Smooth muscle cell of the brain vasculature (primary cell): Measurements from ENCODE around the gene AKAP8L.
"Not testable (repeated sequence)": the region's sequence is repeated elsewhere in the genome, so short reads cannot be mapped to it uniquely, and the experiment has no call there.

Experiments
- DNase-seq: peaks from one replicate; pipeline ENCODE4 v3.0.0-alpha.2; 2012; ENCODE audit warnings: low read depth, low spot score

The AKAP8L gene

GRCh38 chr19:15381864-15382263, 36.9 kb downstream of the AKAP8L start:
- no peak for DNase-seq

GRCh38 chr19:15381429-15381828, 37.4 kb downstream of the AKAP8L start:
- DNase-seq: no peak

- DNase-seq: no peak
Measured at GRCh38 chr19:15379999-15380647, 38.7 kb downstream of the AKAP8L start.

GRCh38 chr19:15379083-15379998, 39.4 kb downstream of the AKAP8L start, which contains the start of gene AKAP8:
AKAP8 (minus strand) TSS chr19:15379787; CDS start chr19:15379731, 56 bp downstream.
- peak; percentile 95 for DNase-seq

- DNase-seq: no peak
Measured at GRCh38 chr19:15378534-15379082, 40.2 kb downstream of the AKAP8L start.

- no peak for DNase-seq
Measured at GRCh38 chr19:15374796-15375440, 43.9 kb downstream of the AKAP8L start.

- DNase-seq: no peak
Measured at GRCh38 chr19:15374105-15374651, 44.6 kb downstream of the AKAP8L start.

GRCh38 chr19:15373644-15374043, 45.1 kb downstream of the AKAP8L start:
- DNase-seq: no peak

GRCh38 chr19:15372891-15373301, 45.9 kb downstream of the AKAP8L start:
- DNase-seq: no peak

GRCh38 chr19:15372470-15372869, 46.3 kb downstream of the AKAP8L start:
- DNase-seq: no peak

GRCh38 chr19:15371786-15372380, 46.9 kb downstream of the AKAP8L start:
- no peak for DNase-seq

- DNase-seq: no peak
Measured at GRCh38 chr19:15371119-15371518, 47.7 kb downstream of the AKAP8L start.

- DNase-seq: no peak
Measured at GRCh38 chr19:15369594-15369891, 49.2 kb downstream of the AKAP8L start.

- DNase-seq: no peak
Measured at GRCh38 chr19:15368798-15369593, 49.8 kb downstream of the AKAP8L start.

- DNase-seq: no peak
Measured at GRCh38 chr19:15368051-15368632, 50.6 kb downstream of the AKAP8L start.

- DNase-seq: no peak
Measured at GRCh38 chr19:15367439-15367838, 51.3 kb downstream of the AKAP8L start.

- DNase-seq: no peak
Measured at GRCh38 chr19:15365264-15365663, 53.5 kb downstream of the AKAP8L start.

- not testable (repeated sequence) for DNase-seq
Measured at GRCh38 chr19:15363791-15364190, 55.0 kb downstream of the AKAP8L start.

- DNase-seq: not testable (repeated sequence)
Measured at GRCh38 chr19:15363048-15363447, 55.7 kb downstream of the AKAP8L start.

GRCh38 chr19:15360015-15360414, 58.8 kb downstream of the AKAP8L start:
- DNase-seq: not testable (repeated sequence)
